HEK293T (cell line): ENCODE results near the gene ARAP1.

Source experiments
- CTCF ChIA-PET: fragments of 350-600 bp; formaldehyde crosslinking; extraction: SDS; loops from one replicate; lab custom pipeline; 2021; ENCODE audit warnings: antibody characterized with exemption, inconsistent platforms; lab: Yijun Ruan, JAX
- POLR2A ChIA-PET: fragments of 350-600 bp; formaldehyde crosslinking; extraction: SDS; loops from one replicate; lab custom pipeline; 2020; ENCODE audit warnings: antibody characterized with exemption, inconsistent platforms; lab: Yijun Ruan, JAX
- DNase-seq: peaks from one replicate; pipeline ENCODE4 v3.0.0; 2012; ENCODE audit warnings: mixed read lengths; ENCODE audit errors: extremely low spot score
- ARNT ChIP-seq: fragments of 450-650 bp; IDR thresholded peaks from 2 replicates; pipeline ENCODE4 v1.6.1; 2017; ENCODE audit warnings: mild to moderate bottlenecking
- BHLHE40 ChIP-seq: fragments of 450-650 bp; IDR thresholded peaks from 2 replicates; pipeline ENCODE4 v1.6.1; 2016; ENCODE audit warnings: mild to moderate bottlenecking, moderate library complexity, borderline replicate concordance
- CTBP1 ChIP-seq: fragments of 450-650 bp; IDR thresholded peaks from 2 replicates; pipeline ENCODE4 v1.6.1; 2016; ENCODE audit warnings: borderline replicate concordance
- ELF4 ChIP-seq: fragments of 450-650 bp; IDR thresholded peaks from 2 replicates; pipeline ENCODE4 v1.6.1; 2017; ENCODE audit warnings: antibody characterized with exemption
- FOXA1 ChIP-seq: fragments of 450-650 bp; IDR thresholded peaks from 2 replicates; pipeline ENCODE4 v1.6.1; 2016; ENCODE audit warnings: mild to moderate bottlenecking
- FOXK2 ChIP-seq: fragments of 450-650 bp; IDR thresholded peaks from 2 replicates; pipeline ENCODE4 v1.6.1; 2016; ENCODE audit warnings: mild to moderate bottlenecking
- FOXM1 ChIP-seq: fragments of 450-650 bp; IDR thresholded peaks from 2 replicates; pipeline ENCODE4 v1.6.1; 2017; ENCODE audit warnings: mild to moderate bottlenecking, borderline replicate concordance
- HDGF ChIP-seq: fragments of 450-650 bp; IDR thresholded peaks from 2 replicates; pipeline ENCODE4 v1.6.1; 2017; ENCODE audit warnings: antibody characterized with exemption, borderline replicate concordance
- L3MBTL2 ChIP-seq: fragments of 450-650 bp; conservative IDR thresholded peaks from 2 replicates; pipeline ENCODE4 v1.6.1; 2016; ENCODE audit warnings: mild to moderate bottlenecking
- LEF1 ChIP-seq: fragments of 450-650 bp; IDR thresholded peaks from 2 replicates; pipeline ENCODE4 v1.6.1; 2017; ENCODE audit warnings: mild to moderate bottlenecking, borderline replicate concordance
- NFRKB ChIP-seq: fragments of 450-650 bp; IDR thresholded peaks from 2 replicates; pipeline ENCODE4 v1.6.1; 2016; ENCODE audit warnings: mild to moderate bottlenecking, moderate library complexity
- SP1 ChIP-seq: fragments of 450-650 bp; IDR thresholded peaks from 2 replicates; pipeline ENCODE4 v1.6.1; 2017
- SUZ12 ChIP-seq: fragments of 450-650 bp; IDR thresholded peaks from 2 replicates; pipeline ENCODE4 v1.6.1; 2016; ENCODE audit warnings: mild to moderate bottlenecking
- TARDBP ChIP-seq: fragments of 450-650 bp; IDR thresholded peaks from 2 replicates; pipeline ENCODE4 v1.6.1; 2016
- ZNF384 ChIP-seq: fragments of 450-650 bp; IDR thresholded peaks from 2 replicates; pipeline ENCODE4 v1.6.1; 2016
- TF ChIP-seq, protein P1 (sequence below): fragments of 450-650 bp; IDR thresholded peaks from 2 replicates; pipeline ENCODE4 v1.6.1; 2016

Gene ARAP1

GRCh38 chr11:72665911-72666472, 86.2 kb downstream of the ARAP1 start:
- ChIA-PET POLR2A (no interaction called here), CTCF (interaction anchor here (1.1 kb wide), 1 partner anchor 18 kb away, joined by 4 read pairs; no protein-coding TSS in a partner anchor)
- TF ChIP-seq SP1, result no peak
- no peak for TF ChIP-seq ZNF384

DNA sequence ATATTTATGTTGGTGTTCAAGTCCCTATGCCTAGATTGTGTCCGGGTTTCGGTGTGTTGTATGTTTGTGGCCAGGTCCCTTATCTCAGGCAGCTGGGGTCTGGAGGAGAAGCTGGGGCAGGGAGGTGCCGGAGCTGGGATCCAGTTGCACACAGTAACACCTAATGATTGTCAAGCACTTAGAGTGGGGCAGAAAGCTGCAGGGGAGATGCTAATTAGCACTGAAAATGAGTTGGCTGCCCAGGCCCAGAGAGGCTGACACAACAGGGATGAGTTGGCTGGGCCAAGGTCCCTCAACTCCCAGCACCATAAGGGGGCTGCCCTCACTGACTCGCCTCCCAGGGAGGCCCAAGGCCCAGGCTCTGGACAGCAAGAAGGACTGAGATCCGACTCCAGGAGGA, 90.2 kb downstream of the ARAP1 start:
- no peak for DNase-seq
- POLR2A ChIA-PET, result no interaction called here
- TF ChIP-seq TARDBP, result no peak
- no peak for TF ChIP-seq ARNT
- TF ChIP-seq FOXA1, result no peak
- no peak for TF ChIP-seq NFRKB
- no peak for TF ChIP-seq L3MBTL2
- no peak for TF ChIP-seq HDGF
- CTCF ChIA-PET, result interaction anchor here (1.5 kb wide), 1 partner anchor 22 kb away, joined by 6 read pairs; no protein-coding TSS in a partner anchor

More at GRCh38 chr11:72665911-72666472, 86.2 kb downstream of the ARAP1 start:
- DNase-seq, result no peak

GRCh38 chr11:72661486-72661885, 90.7 kb downstream of the ARAP1 start:
- ChIA-PET CTCF (interaction anchor here (1.5 kb wide), 1 partner anchor 23 kb away, joined by 6 read pairs; no protein-coding TSS in a partner anchor), POLR2A (no interaction called here)
- no peak for DNase-seq
- no peak for TF ChIP-seq BHLHE40
- no peak for TF ChIP-seq ZNF384
- TF ChIP-seq FOXM1, result no peak
- TF ChIP-seq FOXA1, result no peak
- TF ChIP-seq CTBP1, result no peak
- TF ChIP-seq HDGF, result no peak
- TF ChIP-seq LEF1, result no peak
- TF ChIP-seq, protein P1, sequence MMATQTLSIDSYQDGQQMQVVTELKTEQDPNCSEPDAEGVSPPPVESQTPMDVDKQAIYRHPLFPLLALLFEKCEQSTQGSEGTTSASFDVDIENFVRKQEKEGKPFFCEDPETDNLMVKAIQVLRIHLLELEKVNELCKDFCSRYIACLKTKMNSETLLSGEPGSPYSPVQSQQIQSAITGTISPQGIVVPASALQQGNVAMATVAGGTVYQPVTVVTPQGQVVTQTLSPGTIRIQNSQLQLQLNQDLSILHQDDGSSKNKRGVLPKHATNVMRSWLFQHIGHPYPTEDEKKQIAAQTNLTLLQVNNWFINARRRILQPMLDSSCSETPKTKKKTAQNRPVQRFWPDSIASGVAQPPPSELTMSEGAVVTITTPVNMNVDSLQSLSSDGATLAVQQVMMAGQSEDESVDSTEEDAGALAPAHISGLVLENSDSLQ, result no peak
- TF ChIP-seq SP1, result no peak
- no peak for TF ChIP-seq L3MBTL2
- no peak for TF ChIP-seq ELF4
- TF ChIP-seq NFRKB, result no peak
- TF ChIP-seq SUZ12, result no peak

GRCh38 chr11:72658989-72659640, 93.1 kb downstream of the ARAP1 start:
- TF ChIP-seq BHLHE40, result no peak
- TF ChIP-seq TARDBP, result no peak
- TF ChIP-seq ELF4, result no peak
- TF ChIP-seq, protein P1, result no peak
- no peak for TF ChIP-seq LEF1
- TF ChIP-seq FOXM1, result no peak
- TF ChIP-seq FOXA1, result no peak
- TF ChIP-seq HDGF, result no peak
- no peak for TF ChIP-seq NFRKB
- TF ChIP-seq CTBP1, result no peak
- no peak for TF ChIP-seq SP1
- no peak for TF ChIP-seq ZNF384
- TF ChIP-seq ARNT, result no peak
- no peak for TF ChIP-seq SUZ12
- TF ChIP-seq FOXK2, result no peak
- no peak for TF ChIP-seq L3MBTL2
- CTCF ChIA-PET, result interaction anchor here (0.7 kb wide), 1 partner anchor 39 kb away, joined by 3 read pairs; no protein-coding TSS in a partner anchor
- POLR2A ChIA-PET, result no interaction called here

GRCh38 chr11:72657411-72658100, 94.7 kb downstream of the ARAP1 start:
- CTCF ChIA-PET, result no interaction called here

More at GRCh38 chr11:72658989-72659640, 93.1 kb downstream of the ARAP1 start:
- no peak for DNase-seq

More at GRCh38 chr11:72657411-72658100, 94.7 kb downstream of the ARAP1 start:
- POLR2A ChIA-PET, result no interaction called here
- DNase-seq, result no peak
- no peak for TF ChIP-seq L3MBTL2
- no peak for TF ChIP-seq NFRKB
- no peak for TF ChIP-seq TARDBP
- no peak for TF ChIP-seq ELF4
- TF ChIP-seq FOXK2, result no peak
- TF ChIP-seq ZNF384, result no peak
- TF ChIP-seq FOXA1, result no peak
- no peak for TF ChIP-seq SP1
- TF ChIP-seq LEF1, result no peak
- TF ChIP-seq, protein P1, result no peak
- TF ChIP-seq FOXM1, result no peak
- no peak for TF ChIP-seq ARNT
- TF ChIP-seq CTBP1, result no peak
- TF ChIP-seq HDGF, result no peak
- TF ChIP-seq SUZ12, result no peak
- TF ChIP-seq BHLHE40, result no peak
